GM19438 (cell line): ENCODE data around the gene PTPRH.
"Not testable (repeated sequence)": the region's sequence is repeated elsewhere in the genome, so short reads cannot be mapped to it uniquely, and the experiment has no call there.

ENCODE experiments used
- ATAC-seq: cut with Tn5 transposase; IDR thresholded peaks from one replicate; pipeline ENCODE4 v1.9.1; 2021; ENCODE audit warnings: low read depth; ENCODE audit not compliant: unreplicated experiment

The PTPRH gene

GRCh38 chr19:55227241-55228014 lies 18.1 kb upstream of the PTPRH start:
- no peak for ATAC-seq

GRCh38 chr19:55226788-55227187 lies 17.5 kb upstream of the PTPRH start:
- ATAC-seq, result no peak

GRCh38 chr19:55226273-55226672 lies 17.0 kb upstream of the PTPRH start:
- ATAC-seq, result no peak

GRCh38 chr19:55225415-55225958 lies 16.2 kb upstream of the PTPRH start:
- no peak for ATAC-seq

- not testable (repeated sequence) for ATAC-seq
Measured at GRCh38 chr19:55224679-55225414, 15.5 kb upstream of the PTPRH start.

- ATAC-seq, result no peak
Measured at GRCh38 chr19:55224038-55224665, 14.9 kb upstream of the PTPRH start.

- no peak for ATAC-seq
Measured at GRCh38 chr19:55223291-55224037, 14.2 kb upstream of the PTPRH start.

GRCh38 chr19:55220525-55220924 lies 11.2 kb upstream of the PTPRH start:
- ATAC-seq, result no peak

- ATAC-seq, result no peak
Measured at GRCh38 chr19:55216461-55217198, 7.3 kb upstream of the PTPRH start.

GRCh38 chr19:55213547-55213946 lies 4.2 kb upstream of the PTPRH start:
- no peak for ATAC-seq

- ATAC-seq, result no peak
Measured at GRCh38 chr19:55212447-55212846, 3.1 kb upstream of the PTPRH start.

GRCh38 chr19:55209693-55210472 lies 582 bp upstream of the PTPRH start:
- no peak for ATAC-seq

GRCh38 chr19:55206664-55207500 lies 2.4 kb downstream of the PTPRH start:
- no peak for ATAC-seq

- ATAC-seq, result not testable (repeated sequence)
Measured at GRCh38 chr19:55202199-55202598, 7.1 kb downstream of the PTPRH start.

GRCh38 chr19:55199620-55200204 lies 9.6 kb downstream of the PTPRH start:
- ATAC-seq, result no peak

GRCh38 chr19:55198651-55199050 lies 10.7 kb downstream of the PTPRH start:
- ATAC-seq, result no peak

GRCh38 chr19:55197528-55197927 lies 11.8 kb downstream of the PTPRH start:
- ATAC-seq, result no peak

GRCh38 chr19:55196803-55197202 lies 12.5 kb downstream of the PTPRH start:
- no peak for ATAC-seq
